Islet precursor cell (in vitro differentiated cells): ENCODE results near the gene ZNF800.

Experiments used
- DNase-seq: peaks from one replicate; pipeline ENCODE4 v3.0.0-alpha.2; 2018

ZNF800 gene

DNA sequence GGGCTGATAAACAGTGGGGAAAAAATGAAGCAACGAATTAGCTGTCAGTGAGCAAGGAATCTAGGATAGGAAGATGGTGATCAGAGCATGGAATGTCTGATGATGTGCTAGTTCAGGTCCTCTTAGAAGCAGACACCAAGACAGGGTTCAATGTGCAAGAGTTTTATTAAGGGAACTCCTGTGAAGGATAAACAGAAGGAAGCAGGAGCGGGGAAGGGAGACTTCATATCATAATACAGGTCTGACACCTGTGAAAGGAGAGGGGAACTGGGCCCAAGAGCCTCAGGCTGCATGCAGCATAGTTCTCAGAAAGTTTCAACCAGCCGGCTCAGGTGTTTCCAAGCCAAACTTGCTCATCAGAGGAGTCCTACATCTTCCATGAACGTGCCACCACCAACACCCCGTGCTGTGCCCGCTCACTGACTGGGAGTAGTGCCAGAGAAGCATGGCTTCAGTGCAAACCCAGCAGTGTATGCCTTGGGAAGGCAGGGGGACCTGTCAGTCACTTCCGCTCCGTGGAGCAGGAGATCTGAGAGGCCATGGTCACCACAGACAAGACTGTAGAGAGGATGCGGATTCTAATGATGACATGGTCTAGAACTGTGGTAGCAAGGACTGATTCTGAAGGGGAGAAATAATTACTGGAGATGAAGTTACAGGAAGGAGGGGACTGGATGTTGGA lies 45.8 kb downstream of the ZNF800 start:
- DNase-seq = no peak

- DNase-seq = no peak
Measured at GRCh38 chr7:127342596-127342995, 49.9 kb downstream of the ZNF800 start.

- no peak for DNase-seq
Measured at GRCh38 chr7:127338122-127338521, 54.4 kb downstream of the ZNF800 start.

GRCh38 chr7:127337581-127337980 lies 54.9 kb downstream of the ZNF800 start:
- DNase-seq = no peak

DNA sequence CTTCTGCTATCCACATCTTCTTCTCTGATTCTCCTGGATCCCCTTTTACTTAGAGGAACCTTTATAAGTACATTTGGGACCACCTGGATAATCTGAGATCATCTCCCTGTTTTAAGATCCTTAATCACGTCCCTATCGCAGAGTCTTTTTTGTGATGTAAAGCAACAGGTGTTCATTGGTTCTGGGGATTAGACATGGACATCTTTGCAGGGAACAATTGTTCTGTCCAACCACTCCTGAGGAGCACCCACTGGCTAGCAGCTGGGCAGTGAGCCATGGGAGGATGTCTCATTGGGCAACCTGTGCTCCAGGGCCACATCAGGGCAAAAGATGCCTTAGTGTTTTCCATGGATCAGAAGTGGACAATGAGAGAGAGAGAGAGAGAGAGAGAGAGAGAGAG lies 56.0 kb downstream of the ZNF800 start:
- DNase-seq = no peak

GRCh38 chr7:127332880-127333279 lies 59.6 kb downstream of the ZNF800 start:
- no peak for DNase-seq

- DNase-seq = no peak
Measured at GRCh38 chr7:127330070-127330469, 62.4 kb downstream of the ZNF800 start.

DNA sequence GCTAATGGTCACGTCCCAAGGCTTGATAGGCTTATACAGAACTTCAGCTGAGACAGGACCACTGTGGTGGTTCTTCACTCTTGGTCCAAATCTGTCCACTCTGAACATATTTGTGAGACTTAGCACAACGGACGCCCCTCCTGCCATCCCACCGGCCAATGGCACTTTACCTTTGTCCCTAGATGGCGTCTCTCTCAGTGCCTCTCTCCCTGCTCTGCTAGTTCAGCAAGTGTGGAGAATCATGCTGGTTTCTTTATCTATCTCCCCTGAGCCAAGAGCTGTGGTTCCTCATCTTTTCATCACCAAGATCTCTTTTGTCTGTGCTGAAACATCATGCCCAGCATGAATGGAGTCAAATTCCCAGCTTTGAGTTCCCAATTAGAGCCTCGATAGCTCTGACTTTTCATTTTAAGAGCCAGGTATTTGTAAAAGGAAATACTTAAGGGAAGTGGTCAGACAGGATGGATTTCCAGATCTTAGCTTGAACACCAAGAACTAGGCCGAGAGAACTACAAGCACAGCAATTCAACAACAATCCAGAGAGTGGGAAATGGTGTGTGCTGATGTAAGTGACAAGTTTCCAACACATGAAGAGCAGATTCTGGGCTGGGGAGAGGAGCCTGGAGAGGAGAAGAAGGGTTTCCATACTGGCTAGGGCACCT lies 69.5 kb downstream of the ZNF800 start:
- no peak for DNase-seq

DNA sequence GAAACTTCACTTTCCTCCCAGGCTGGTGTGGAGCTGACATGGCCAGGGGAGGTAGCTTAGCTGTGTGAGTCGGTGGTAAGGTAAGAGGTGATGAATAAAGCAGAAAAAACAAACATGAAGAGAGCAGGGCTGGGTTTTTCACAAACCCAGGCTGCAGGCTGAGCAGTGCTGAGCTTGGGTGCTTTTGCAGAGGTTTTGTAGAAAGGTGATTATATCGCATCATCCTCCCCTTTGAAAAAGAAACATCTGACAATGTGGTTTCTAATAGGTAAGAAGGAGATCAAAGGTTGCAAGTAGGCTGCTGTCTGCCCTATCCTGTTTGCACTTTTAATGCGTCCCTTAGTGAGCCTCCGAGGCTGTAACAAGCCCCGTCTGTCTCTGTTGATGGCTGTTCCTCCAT lies 70.2 kb downstream of the ZNF800 start:
- no peak for DNase-seq

GRCh38 chr7:127320974-127321373 lies 71.5 kb downstream of the ZNF800 start:
- DNase-seq = no peak
